Choroid plexus epithelial cell (primary cell): ENCODE data around the gene ZNF451.

Source experiments
- DNase-seq: peaks from one replicate; pipeline ENCODE4 v3.0.0-alpha.2; 2010; ENCODE audit warnings: low read depth
- H3K4me3 ChIP-seq: 2 replicates; pipeline ENCODE4 v1.5.1; 2011; ENCODE audit warnings: low read depth, mild to moderate bottlenecking, control low read depth, low read length, moderate library complexity
- CTCF ChIP-seq: conservative IDR thresholded peaks from 2 replicates; pipeline ENCODE4 v1.5.1; 2011; ENCODE audit warnings: low read depth, mild to moderate bottlenecking, control low read depth, inconsistent platforms, low read length, moderate library complexity

ZNF451 gene

GRCh38 chr6:57138026-57138425, 48.0 kb downstream of the ZNF451 start:
- no peak for DNase-seq
- TF ChIP-seq CTCF: no peak
- H3K4me3 ChIP-seq: no peak overlapping the region

- no peak for DNase-seq
- no peak overlapping the region for H3K4me3 ChIP-seq
- no peak for TF ChIP-seq CTCF
Observed at GRCh38 chr6:57141451-57142177, 51.6 kb downstream of the ZNF451 start.

- DNase-seq: no peak
- no peak for TF ChIP-seq CTCF
- no peak overlapping the region for H3K4me3 ChIP-seq
Observed at GRCh38 chr6:57142178-57142525, 52.2 kb downstream of the ZNF451 start.

- H3K4me3 ChIP-seq: no peak overlapping the region
- no peak for DNase-seq
- TF ChIP-seq CTCF: no peak
Observed at GRCh38 chr6:57143690-57144089, 53.7 kb downstream of the ZNF451 start.

GRCh38 chr6:57147401-57147800, 57.4 kb downstream of the ZNF451 start:
- no peak for TF ChIP-seq CTCF
- H3K4me3 ChIP-seq: no peak overlapping the region
- peak; percentile 21 for DNase-seq

GRCh38 chr6:57147955-57148858, 58.2 kb downstream of the ZNF451 start:
- no peak overlapping the region for H3K4me3 ChIP-seq
- no peak for DNase-seq
- TF ChIP-seq CTCF: no peak

GRCh38 chr6:57158658-57159057, 68.7 kb downstream of the ZNF451 start:
- no peak for TF ChIP-seq CTCF
- no peak for DNase-seq

More at GRCh38 chr6:57158658-57159057, 68.7 kb downstream of the ZNF451 start:
- H3K4me3 ChIP-seq: no peak overlapping the region
